Middle frontal gyrus (tissue), 1 donor: ENCODE data around the gene RASGEF1C.
"Not testable (repeated sequence)": the region's sequence is repeated elsewhere in the genome, so short reads cannot be mapped to it uniquely, and the experiment has no call there.

Experiments
- DNase-seq: peaks from one replicate; pipeline ENCODE4 v3.0.0-alpha.2; 2015; ENCODE audit warnings: low spot score; ENCODE audit errors: extremely low spot score

Gene RASGEF1C

GRCh38 chr5:180211761-180212035, 2.7 kb upstream of the RASGEF1C start:
- DNase-seq = no peak

GRCh38 chr5:180210961-180211760, 2.1 kb upstream of the RASGEF1C start:
- DNase-seq = no peak

- not testable (repeated sequence) for DNase-seq
These were observed 1.1 kb upstream of the RASGEF1C start for GRCh38 chr5:180210077-180210476.

- no peak for DNase-seq
These were observed 453 bp downstream of the RASGEF1C start for GRCh38 chr5:180208435-180209081.

GRCh38 chr5:180208038-180208434, 975 bp downstream of the RASGEF1C start:
- no peak for DNase-seq

- no peak for DNase-seq
These were observed 1.4 kb downstream of the RASGEF1C start for GRCh38 chr5:180207593-180207992.

- no peak for DNase-seq
These were observed 2.0 kb downstream of the RASGEF1C start for GRCh38 chr5:180206993-180207392.

GRCh38 chr5:180205916-180206315, 3.1 kb downstream of the RASGEF1C start:
- DNase-seq = no peak

- DNase-seq = no peak
These were observed 4.7 kb downstream of the RASGEF1C start for GRCh38 chr5:180204276-180204819.

- no peak for DNase-seq
These were observed 6.0 kb downstream of the RASGEF1C start for GRCh38 chr5:180202939-180203573.

- no peak for DNase-seq
These were observed 7.7 kb downstream of the RASGEF1C start for GRCh38 chr5:180201051-180201987.

- DNase-seq = no peak
These were observed 9.6 kb downstream of the RASGEF1C start for GRCh38 chr5:180199390-180199789.

GRCh38 chr5:180198208-180198607, 10.8 kb downstream of the RASGEF1C start:
- DNase-seq = no peak

GRCh38 chr5:180197016-180197702, 11.9 kb downstream of the RASGEF1C start:
- DNase-seq = no peak

GRCh38 chr5:180194410-180195345, 14.3 kb downstream of the RASGEF1C start:
- DNase-seq = no peak

- no peak for DNase-seq
These were observed 15.1 kb downstream of the RASGEF1C start for GRCh38 chr5:180193749-180194375.

GRCh38 chr5:180191716-180192115, 17.3 kb downstream of the RASGEF1C start:
- DNase-seq = no peak

GRCh38 chr5:180187767-180188166, 21.2 kb downstream of the RASGEF1C start:
- DNase-seq = no peak

- DNase-seq = no peak
These were observed 28.2 kb downstream of the RASGEF1C start for GRCh38 chr5:180180846-180181245.
